ENCODE data around the gene LYPD4.

The LYPD4 gene

GRCh38 chr19:41810301-41810700 lies 34.2 kb downstream of the LYPD4 start:
- Histone ChIP-seq H3K79me2 (ENCODE audit: low read length) (no peaks in the 10 kb centered on the region), H3K4me2 (ENCODE audit: low read depth, low read length) (no peak overlapping the region), H3K9ac (ENCODE audit: low read length) (no peak overlapping the region)

GRCh38 chr19:41808663-41809566 lies 35.6 kb downstream of the LYPD4 start:
- Histone ChIP-seq H3K4me1 (ENCODE audit: low read length) (no peaks in the 10 kb centered on the region), H3K4me3 (ENCODE audit: low read length) (no peak overlapping the region), H3K9me2 (replicated peaks; ENCODE audit: insufficient read depth, low read length) (no peaks in the 10 kb centered on the region), H3K9me3 (replicated peaks; ENCODE audit: insufficient read depth, low read length) (no peaks in the 10 kb centered on the region), H4K20me1 (ENCODE audit: insufficient read depth, low read length) (no peaks in the 10 kb centered on the region), H2AFZ (ENCODE audit: low read length) (no peak overlapping the region), H3K9ac (ENCODE audit: low read length) (no peak overlapping the region), H3K4me2 (ENCODE audit: low read depth, low read length) (no peak overlapping the region), H3K79me2 (ENCODE audit: low read length) (no peaks in the 10 kb centered on the region), H3K36me3 (replicated peaks; ENCODE audit: insufficient read depth, low read length) (no peaks in the 10 kb centered on the region), H3F3A (ENCODE audit: insufficient read depth, low read length) (no peaks in the 10 kb centered on the region), H3K27me3 (replicated peaks; ENCODE audit: insufficient read depth, low read length) (peaks cover 80% of the 10 kb centered on the region), H3K27ac (ENCODE audit: low read length) (no peak overlapping the region)
- no peak for DNase-seq
- TF ChIP-seq EZH2phosphoT487 (IDR thresholded peaks at IDR 0.05; ENCODE audit: low read length): no peak
- no peak for TF ChIP-seq EZH2 (optimal IDR thresholded peaks at IDR 0.05; ENCODE audit: low read depth, low read length)
- no peak for TF ChIP-seq CTCF (IDR thresholded peaks at IDR 0.05; ENCODE audit: low read length)

More at GRCh38 chr19:41810301-41810700, 34.2 kb downstream of the LYPD4 start:
- no peaks in the 10 kb centered on the region for H3K9me3 ChIP-seq (replicated peaks; ENCODE audit: insufficient read depth, low read length)
- H3K4me1 ChIP-seq (ENCODE audit: low read length): no peaks in the 10 kb centered on the region
- peaks cover 81% of the 10 kb centered on the region for H3K27me3 ChIP-seq (replicated peaks; ENCODE audit: insufficient read depth, low read length)
- no peaks in the 10 kb centered on the region for H3F3A ChIP-seq (ENCODE audit: insufficient read depth, low read length)
- H3K36me3 ChIP-seq (replicated peaks; ENCODE audit: insufficient read depth, low read length): no peaks in the 10 kb centered on the region
- TF ChIP-seq EZH2 (optimal IDR thresholded peaks at IDR 0.05; ENCODE audit: low read depth, low read length) (no peak), EZH2phosphoT487 (IDR thresholded peaks at IDR 0.05; ENCODE audit: low read length) (no peak), CTCF (IDR thresholded peaks at IDR 0.05; ENCODE audit: low read length) (no peak)
- H2AFZ ChIP-seq (ENCODE audit: low read length): no peak overlapping the region
- H3K9me2 ChIP-seq (replicated peaks; ENCODE audit: insufficient read depth, low read length): no peaks in the 10 kb centered on the region
- DNase-seq: no peak
- no peak overlapping the region for H3K27ac ChIP-seq (ENCODE audit: low read length)
- H4K20me1 ChIP-seq (ENCODE audit: insufficient read depth, low read length): no peaks in the 10 kb centered on the region
- H3K4me3 ChIP-seq (ENCODE audit: low read length): no peak overlapping the region

- Histone ChIP-seq H3K9ac (ENCODE audit: low read length) (no peak overlapping the region), H3K4me2 (ENCODE audit: low read depth, low read length) (no peak overlapping the region), H3K79me2 (ENCODE audit: low read length) (no peaks in the 10 kb centered on the region), H4K20me1 (ENCODE audit: insufficient read depth, low read length) (no peaks in the 10 kb centered on the region), H3F3A (ENCODE audit: insufficient read depth, low read length) (no peaks in the 10 kb centered on the region), H3K9me3 (replicated peaks; ENCODE audit: insufficient read depth, low read length) (no peaks in the 10 kb centered on the region), H3K27ac (ENCODE audit: low read length) (no peak overlapping the region), H2AFZ (ENCODE audit: low read length) (no peak overlapping the region), H3K27me3 (replicated peaks; ENCODE audit: insufficient read depth, low read length) (peaks cover 81% of the 10 kb centered on the region), H3K36me3 (replicated peaks; ENCODE audit: insufficient read depth, low read length) (no peaks in the 10 kb centered on the region), H3K4me3 (ENCODE audit: low read length) (no peak overlapping the region), H3K4me1 (ENCODE audit: low read length) (no peaks in the 10 kb centered on the region), H3K9me2 (replicated peaks; ENCODE audit: insufficient read depth, low read length) (no peaks in the 10 kb centered on the region)
- TF ChIP-seq CTCF (IDR thresholded peaks at IDR 0.05; ENCODE audit: low read length) (no peak), EZH2phosphoT487 (IDR thresholded peaks at IDR 0.05; ENCODE audit: low read length) (no peak), EZH2 (optimal IDR thresholded peaks at IDR 0.05; ENCODE audit: low read depth, low read length) (no peak)
- DNase-seq: no peak
These were observed 37.3 kb downstream of the LYPD4 start for GRCh38 chr19:41807176-41807575.
